Measurements from ENCODE around the gene RAB4A. TPM values are rescaled to one million over a fixed set of nuclear protein-coding genes. Genes with fewer than 3 reads are reported as not detected.

Gene RAB4A
- total RNA-seq, 2 donors from 2014 or later: 25.5 to 29.5 TPM

- ATAC-seq (ENCODE audit: insufficient number of reproducible peaks, low FRiP score, low read depth): no peak
Observed at GRCh38 chr1:229252228-229252984, 18.5 kb upstream of the RAB4A start.

GRCh38 chr1:229253151-229253974 lies 17.5 kb upstream of the RAB4A start:
- DNase-seq (ENCODE audit: low spot score) (no peak), ATAC-seq (ENCODE audit: insufficient number of reproducible peaks, low FRiP score, low read depth) (no peak)
- no peak for TF ChIP-seq CTCF (IDR thresholded peaks at IDR 0.05)
- no peak overlapping the region for H3K27ac ChIP-seq
- H3K9me3 ChIP-seq: no peaks in the 10 kb centered on the region
- H3K27me3 ChIP-seq (replicated peaks; ENCODE audit: insufficient read depth): no peaks in the 10 kb centered on the region
- peak overlapping the region; percentile 16 for H3K4me3 ChIP-seq
- H3K36me3 ChIP-seq: no peaks in the 10 kb centered on the region
- H3K4me1 ChIP-seq (ENCODE audit: control insufficient read depth in 1 of 2, low read depth in 2 of 2): peaks cover 0 to 5% of the 10 kb centered on the region in 2 donors

More at GRCh38 chr1:229252228-229252984, 18.5 kb upstream of the RAB4A start:
- H3K9me3 ChIP-seq: no peaks in the 10 kb centered on the region
- DNase-seq (ENCODE audit: low spot score): no peak
- H3K4me1 ChIP-seq (ENCODE audit: control insufficient read depth in 1 of 2, low read depth in 2 of 2): peaks cover 0 to 5% of the 10 kb centered on the region in 2 donors
- no peaks in the 10 kb centered on the region for H3K27me3 ChIP-seq (replicated peaks; ENCODE audit: insufficient read depth)
- TF ChIP-seq CTCF (IDR thresholded peaks at IDR 0.05): no peak
- no peak overlapping the region for H3K27ac ChIP-seq
- no peaks in the 10 kb centered on the region for H3K36me3 ChIP-seq
- H3K4me3 ChIP-seq: no peak overlapping the region

GRCh38 chr1:229254910-229255541 lies 15.9 kb upstream of the RAB4A start:
- Histone ChIP-seq H3K4me1 (ENCODE audit: control insufficient read depth in 1 of 2, low read depth in 2 of 2) (no peaks in the 10 kb centered on the region), H3K4me3 (no peak overlapping the region), H3K27me3 (replicated peaks; ENCODE audit: insufficient read depth) (no peaks in the 10 kb centered on the region), H3K36me3 (no peaks in the 10 kb centered on the region), H3K9me3 (no peaks in the 10 kb centered on the region), H3K27ac (no peak overlapping the region)
- DNase-seq (ENCODE audit: low spot score): no peak
- TF ChIP-seq CTCF (IDR thresholded peaks at IDR 0.05): peak; percentile 40
- no peak for ATAC-seq (ENCODE audit: insufficient number of reproducible peaks, low FRiP score, low read depth)

GRCh38 chr1:229258031-229258756 lies 12.7 kb upstream of the RAB4A start:
- no peak for DNase-seq (ENCODE audit: low spot score)
- ATAC-seq (ENCODE audit: insufficient number of reproducible peaks, low FRiP score, low read depth): no peak
- H3K27me3 ChIP-seq (replicated peaks; ENCODE audit: insufficient read depth): no peaks in the 10 kb centered on the region
- H3K4me3 ChIP-seq: no peak overlapping the region
- peak; percentile 79 for TF ChIP-seq CTCF (IDR thresholded peaks at IDR 0.05)
- H3K36me3 ChIP-seq: no peaks in the 10 kb centered on the region
- H3K9me3 ChIP-seq: no peaks in the 10 kb centered on the region
- H3K4me1 ChIP-seq (ENCODE audit: control insufficient read depth in 1 of 2, low read depth in 2 of 2): no peaks in the 10 kb centered on the region
- H3K27ac ChIP-seq: no peak overlapping the region
